ENCODE measurements around the gene RANBP1.

The RANBP1 gene

GRCh38 chr22:20107951-20108756 is 7.8 kb upstream of the RANBP1 start:
- no peak for DNase-seq (ENCODE audit: low read depth in 2 of 2, low spot score in 1 of 2)

GRCh38 chr22:20108757-20109230 is 7.1 kb upstream of the RANBP1 start:
- DNase-seq (ENCODE audit: low read depth in 2 of 2, low spot score in 1 of 2), result no peak

- DNase-seq (ENCODE audit: low read depth in 2 of 2, low spot score in 1 of 2), result no peak
These were observed 6.2 kb upstream of the RANBP1 start for GRCh38 chr22:20109411-20110358.

GRCh38 chr22:20110359-20110985 is 5.4 kb upstream of the RANBP1 start:
- no peak for DNase-seq (ENCODE audit: low read depth in 2 of 2, low spot score in 1 of 2)

GRCh38 chr22:20111045-20111688 is 4.7 kb upstream of the RANBP1 start:
- DNase-seq (ENCODE audit: low read depth in 2 of 2, low spot score in 1 of 2), result no peak

- DNase-seq (ENCODE audit: low read depth in 2 of 2, low spot score in 1 of 2), result no peak
These were observed 3.9 kb upstream of the RANBP1 start for GRCh38 chr22:20111689-20112622.

GRCh38 chr22:20112623-20113511 is 3.0 kb upstream of the RANBP1 start:
- no peak for DNase-seq (ENCODE audit: low read depth in 2 of 2, low spot score in 1 of 2)

GRCh38 chr22:20113551-20114310 is 2.2 kb upstream of the RANBP1 start:
- no peak for DNase-seq (ENCODE audit: low read depth in 2 of 2, low spot score in 1 of 2)

- no peak for DNase-seq (ENCODE audit: low read depth in 2 of 2, low spot score in 1 of 2)
These were observed 1.1 kb upstream of the RANBP1 start for GRCh38 chr22:20114506-20115475.

- DNase-seq (ENCODE audit: low read depth in 2 of 2, low spot score in 1 of 2), result no peak
These were observed 559 bp downstream of the RANBP1 start for GRCh38 chr22:20116376-20116950.

- peak; percentile 93 to 96 for DNase-seq (ENCODE audit: low read depth in 2 of 2, low spot score in 1 of 2)
These were observed 1.2 kb downstream of the RANBP1 start, which contains the start of gene TRMT2A for GRCh38 chr22:20116951-20117632. TSS of gene TRMT2A (minus strand) at chr22:20117226. CDS start at chr22:20116906, 320 bp downstream.

- DNase-seq (ENCODE audit: low read depth in 2 of 2, low spot score in 1 of 2), result no peak
These were observed 1.9 kb downstream of the RANBP1 start for GRCh38 chr22:20117633-20118299.

GRCh38 chr22:20118300-20119020 is 2.6 kb downstream of the RANBP1 start:
- DNase-seq (ENCODE audit: low read depth in 2 of 2, low spot score in 1 of 2), result no peak

- no peak for DNase-seq (ENCODE audit: low read depth in 2 of 2, low spot score in 1 of 2)
These were observed 6.0 kb downstream of the RANBP1 start for GRCh38 chr22:20121856-20122415.

Data from stimulated activated CD8-positive, alpha-beta memory T cell treated with anti-CD3 and anti-CD28 coated beads, Interleukin-4, amount 100 ng/mL, for 1 hour (primary cell).